IPS DF 19.7 (cell line): ENCODE data around the gene JAK1.
"Not testable (repeated sequence)": the region's sequence is repeated elsewhere in the genome, so short reads cannot be mapped to it uniquely, and the experiment has no call there.

Experiments used
- DNase-seq: peaks from one replicate; pipeline ENCODE4 v3.0.0-alpha.2; 2013; ENCODE audit warnings: low read depth, low spot score

Gene JAK1

GRCh38 chr1:64922336-64922735 is 44.0 kb downstream of the JAK1 start:
- DNase-seq: no peak

- DNase-seq: no peak
These were observed 44.6 kb downstream of the JAK1 start for GRCh38 chr1:64921771-64922170.

- DNase-seq: no peak
These were observed 45.3 kb downstream of the JAK1 start for GRCh38 chr1:64920941-64921589.

- DNase-seq: not testable (repeated sequence)
These were observed 47.2 kb downstream of the JAK1 start for GRCh38 chr1:64919120-64919519.

- no peak for DNase-seq
These were observed 48.4 kb downstream of the JAK1 start for GRCh38 chr1:64917907-64918306.

- DNase-seq: no peak
These were observed 49.0 kb downstream of the JAK1 start for GRCh38 chr1:64917328-64917861.

GRCh38 chr1:64915381-64916274 is 50.7 kb downstream of the JAK1 start:
- no peak for DNase-seq

- DNase-seq: no peak
These were observed 52.9 kb downstream of the JAK1 start for GRCh38 chr1:64913361-64914015.

- DNase-seq: no peak
These were observed 54.2 kb downstream of the JAK1 start for GRCh38 chr1:64912191-64912590.

- no peak for DNase-seq
These were observed 55.0 kb downstream of the JAK1 start for GRCh38 chr1:64911326-64911725.

GRCh38 chr1:64909031-64909430 is 57.3 kb downstream of the JAK1 start:
- DNase-seq: no peak

GRCh38 chr1:64908575-64908974 is 57.8 kb downstream of the JAK1 start:
- DNase-seq: no peak

GRCh38 chr1:64906447-64906846 is 59.9 kb downstream of the JAK1 start:
- DNase-seq: no peak

- no peak for DNase-seq
These were observed 62.8 kb downstream of the JAK1 start for GRCh38 chr1:64903593-64903992.

- no peak for DNase-seq
These were observed 64.7 kb downstream of the JAK1 start for GRCh38 chr1:64901663-64902062.

GRCh38 chr1:64900916-64901315 is 65.4 kb downstream of the JAK1 start:
- no peak for DNase-seq

GRCh38 chr1:64898107-64898861 is 68.1 kb downstream of the JAK1 start:
- DNase-seq: no peak

GRCh38 chr1:64896551-64896950 is 69.8 kb downstream of the JAK1 start:
- DNase-seq: no peak

GRCh38 chr1:64895500-64895899 is 70.8 kb downstream of the JAK1 start:
- DNase-seq: no peak

- DNase-seq: no peak
These were observed 71.7 kb downstream of the JAK1 start for GRCh38 chr1:64894438-64895196.

GRCh38 chr1:64893921-64894320 is 72.4 kb downstream of the JAK1 start:
- DNase-seq: no peak
